OCI-LY3 (cell line): ENCODE results near the gene RFNG.
A peak's percentile ranks its signal among the peaks of the same experiment; 100 is the strongest.

ENCODE experiments used
- CTCF ChIP-seq: fragments of 200-600, 300-600 bp; sonication (generic); IDR thresholded peaks from 2 replicates; pipeline ENCODE4 v1.5.1; 2014; ENCODE audit warnings: antibody characterized with exemption, low read length, low read depth
- EZH2phosphoT487 ChIP-seq: fragments of 200-600 bp; shearing (Covaris generic); IDR thresholded peaks from 2 replicates; pipeline ENCODE4 v1.6.1; 2018; ENCODE audit warnings: antibody characterized with exemption, mixed run types, low read depth

- TF ChIP-seq CTCF (peak; percentile 32), EZH2phosphoT487 (no peak)
Observed at GRCh38 chr17:82098169-82098938, 46.7 kb upstream of the RFNG start, which contains the start of gene FASN.
